Uterus (tissue), 2 donors: ENCODE measurements around the gene WDR27.
A peak's percentile ranks its signal among the peaks of the same experiment; 100 is the strongest.

ENCODE experiments used
- POLR2A ChIP-seq, 2 donors: fragments of 450-650 bp; IDR thresholded peaks; one replicate each; pipeline ENCODE4 v1.6.1; 2016; ENCODE audit warnings: antibody characterized with exemption in 2 of 2, mild to moderate bottlenecking in 1 of 2, moderate library complexity in 1 of 2
- TF ChIP-seq, protein P1 (sequence below), 4 experiments: fragments of 200-600 bp in 2 of 4; fragments of 450-650 bp in 2 of 4; sonication (generic) in 2 of 4; IDR thresholded peaks; one replicate each; pipeline ENCODE4 v1.5.1; 2016 to 2019; ENCODE audit warnings: antibody characterized with exemption in 4 of 4, mild to moderate bottlenecking in 2 of 4, moderate library complexity in 1 of 4

DNA sequence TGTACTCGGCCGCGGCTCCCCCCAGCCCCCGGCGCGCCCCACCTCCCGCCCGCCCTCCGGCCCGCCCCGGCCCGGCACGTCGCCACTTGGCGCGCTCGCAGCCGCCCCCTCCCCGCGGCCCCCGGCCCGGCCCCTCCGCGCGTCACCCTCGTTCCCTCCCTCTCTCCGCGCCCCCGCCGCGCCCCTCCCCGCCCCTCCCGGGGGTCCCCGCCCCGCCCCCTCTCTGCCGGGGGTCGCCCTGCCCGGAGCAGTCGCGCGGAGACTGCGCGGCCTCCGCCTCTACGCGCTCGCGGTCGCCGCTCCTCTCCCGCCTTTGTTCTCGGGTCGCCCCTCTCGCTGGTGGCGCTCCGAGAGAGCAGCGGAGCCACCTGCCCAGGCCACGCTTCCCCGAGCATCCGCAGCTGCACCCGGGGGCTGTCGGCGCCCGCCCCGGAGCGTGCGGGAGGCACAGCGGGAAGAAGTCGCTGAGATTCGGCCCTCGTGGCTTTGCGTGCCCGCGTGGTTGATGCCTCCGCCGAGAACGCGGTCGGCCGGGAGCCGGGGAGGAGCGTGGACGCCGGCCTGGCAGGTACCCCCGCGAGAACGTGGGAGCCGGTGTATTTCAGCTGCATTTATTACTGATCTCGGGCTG, 22.8 kb upstream of the WDR27 start, which contains the start of gene PHF10:
- TF ChIP-seq, protein P1, sequence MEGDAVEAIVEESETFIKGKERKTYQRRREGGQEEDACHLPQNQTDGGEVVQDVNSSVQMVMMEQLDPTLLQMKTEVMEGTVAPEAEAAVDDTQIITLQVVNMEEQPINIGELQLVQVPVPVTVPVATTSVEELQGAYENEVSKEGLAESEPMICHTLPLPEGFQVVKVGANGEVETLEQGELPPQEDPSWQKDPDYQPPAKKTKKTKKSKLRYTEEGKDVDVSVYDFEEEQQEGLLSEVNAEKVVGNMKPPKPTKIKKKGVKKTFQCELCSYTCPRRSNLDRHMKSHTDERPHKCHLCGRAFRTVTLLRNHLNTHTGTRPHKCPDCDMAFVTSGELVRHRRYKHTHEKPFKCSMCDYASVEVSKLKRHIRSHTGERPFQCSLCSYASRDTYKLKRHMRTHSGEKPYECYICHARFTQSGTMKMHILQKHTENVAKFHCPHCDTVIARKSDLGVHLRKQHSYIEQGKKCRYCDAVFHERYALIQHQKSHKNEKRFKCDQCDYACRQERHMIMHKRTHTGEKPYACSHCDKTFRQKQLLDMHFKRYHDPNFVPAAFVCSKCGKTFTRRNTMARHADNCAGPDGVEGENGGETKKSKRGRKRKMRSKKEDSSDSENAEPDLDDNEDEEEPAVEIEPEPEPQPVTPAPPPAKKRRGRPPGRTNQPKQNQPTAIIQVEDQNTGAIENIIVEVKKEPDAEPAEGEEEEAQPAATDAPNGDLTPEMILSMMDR (IDR thresholded peaks at IDR 0.05): peak in 2 of 4 experiments; percentile 3 to 9
- TF ChIP-seq POLR2A (IDR thresholded peaks at IDR 0.05): no peak
